KOPT-K1 (cell line): Measurements from ENCODE around the gene PRKD1.
"Not testable (repeated sequence)": the region's sequence is repeated elsewhere in the genome, so short reads cannot be mapped to it uniquely, and the experiment has no call there.

ENCODE experiments used
- H3K27ac ChIP-seq: fragments of 200-600 bp; sonication (generic); 2 replicates; pipeline ENCODE4 v1.5.1; 2016; ENCODE audit warnings: antibody characterized with exemption, mild to moderate bottlenecking, low read depth, low read length; ENCODE audit not compliant: poor library complexity, severe bottlenecking
- H3K36me3 ChIP-seq: fragments of 200-600 bp; sonication (generic); 2 replicates; pipeline ENCODE4 v1.5.1; 2017; ENCODE audit warnings: antibody characterized with exemption, mild to moderate bottlenecking, low read length, moderate library complexity; ENCODE audit not compliant: insufficient read depth
- H3K9me3 ChIP-seq: fragments of 200-600 bp; sonication (generic); 2 replicates; pipeline ENCODE4 v1.5.1; 2017; ENCODE audit warnings: antibody characterized with exemption, low read length, mild to moderate bottlenecking; ENCODE audit not compliant: insufficient read depth, poor library complexity, severe bottlenecking

Gene PRKD1

GRCh38 chr14:29735459-29735858 is 192.2 kb downstream of the PRKD1 start:
- H3K27ac ChIP-seq, result no peak overlapping the region
- H3K36me3 ChIP-seq, result no peaks in the 10 kb centered on the region
- H3K9me3 ChIP-seq, result no peaks in the 10 kb centered on the region

GRCh38 chr14:29734732-29735131 is 192.9 kb downstream of the PRKD1 start:
- Histone ChIP-seq H3K36me3 (no peaks in the 10 kb centered on the region), H3K27ac (no peak overlapping the region), H3K9me3 (no peaks in the 10 kb centered on the region)

GRCh38 chr14:29726560-29727331 is 200.9 kb downstream of the PRKD1 start:
- H3K9me3 ChIP-seq, H3K36me3 ChIP-seq, H3K27ac ChIP-seq: not testable (repeated sequence)

- Histone ChIP-seq H3K36me3 (no peaks in the 10 kb centered on the region), H3K27ac (no peak overlapping the region), H3K9me3 (no peaks in the 10 kb centered on the region)
These were observed 202.7 kb downstream of the PRKD1 start for GRCh38 chr14:29724991-29725390.

- Histone ChIP-seq H3K36me3 (no peaks in the 10 kb centered on the region), H3K9me3 (no peaks in the 10 kb centered on the region), H3K27ac (no peak overlapping the region)
These were observed 204.8 kb downstream of the PRKD1 start for GRCh38 chr14:29722831-29723230.

GRCh38 chr14:29721586-29721985 is 206.1 kb downstream of the PRKD1 start:
- Histone ChIP-seq H3K36me3 (no peaks in the 10 kb centered on the region), H3K27ac (no peak overlapping the region), H3K9me3 (no peaks in the 10 kb centered on the region)

- Histone ChIP-seq H3K27ac (no peak overlapping the region), H3K9me3 (no peaks in the 10 kb centered on the region), H3K36me3 (no peaks in the 10 kb centered on the region)
These were observed 209.7 kb downstream of the PRKD1 start for GRCh38 chr14:29717901-29718300.

- no peak overlapping the region for H3K27ac ChIP-seq
These were observed 211.5 kb downstream of the PRKD1 start for GRCh38 chr14:29716150-29716549.

GRCh38 chr14:29712601-29713000 is 215.0 kb downstream of the PRKD1 start:
- no peaks in the 10 kb centered on the region for H3K9me3 ChIP-seq
- no peak overlapping the region for H3K27ac ChIP-seq
- no peaks in the 10 kb centered on the region for H3K36me3 ChIP-seq

More at GRCh38 chr14:29716150-29716549, 211.5 kb downstream of the PRKD1 start:
- Histone ChIP-seq H3K36me3 (no peaks in the 10 kb centered on the region), H3K9me3 (no peaks in the 10 kb centered on the region)

GRCh38 chr14:29710015-29710414 is 217.6 kb downstream of the PRKD1 start:
- H3K27ac ChIP-seq, result no peak overlapping the region
- no peaks in the 10 kb centered on the region for H3K36me3 ChIP-seq
- no peaks in the 10 kb centered on the region for H3K9me3 ChIP-seq

GRCh38 chr14:29709490-29709889 is 218.2 kb downstream of the PRKD1 start:
- Histone ChIP-seq H3K36me3 (no peaks in the 10 kb centered on the region), H3K27ac (no peak overlapping the region), H3K9me3 (no peaks in the 10 kb centered on the region)

- Histone ChIP-seq H3K27ac (no peak overlapping the region), H3K36me3 (no peaks in the 10 kb centered on the region), H3K9me3 (no peaks in the 10 kb centered on the region)
These were observed 220.9 kb downstream of the PRKD1 start for GRCh38 chr14:29706700-29707099.

- H3K36me3 ChIP-seq, result no peaks in the 10 kb centered on the region
- H3K27ac ChIP-seq, result no peak overlapping the region
- H3K9me3 ChIP-seq, result no peaks in the 10 kb centered on the region
These were observed 221.8 kb downstream of the PRKD1 start for GRCh38 chr14:29705801-29706200.

GRCh38 chr14:29689597-29689996 is 238.1 kb downstream of the PRKD1 start:
- H3K9me3 ChIP-seq, H3K27ac ChIP-seq, H3K36me3 ChIP-seq: not testable (repeated sequence)

GRCh38 chr14:29687866-29688265 is 239.8 kb downstream of the PRKD1 start:
- H3K36me3 ChIP-seq, result no peaks in the 10 kb centered on the region
- no peak overlapping the region for H3K27ac ChIP-seq
- H3K9me3 ChIP-seq, result no peaks in the 10 kb centered on the region

GRCh38 chr14:29687071-29687765 is 240.4 kb downstream of the PRKD1 start:
- H3K36me3 ChIP-seq, result no peaks in the 10 kb centered on the region
- H3K9me3 ChIP-seq, result no peaks in the 10 kb centered on the region
- no peak overlapping the region for H3K27ac ChIP-seq
